HEK293 (cell line): ENCODE data around the gene DAGLB.

Experiments used
- CTCF ChIP-seq: fragments of 450-650 bp; formaldehyde crosslinking; IDR thresholded peaks from 2 replicates; pipeline ENCODE4 v1.5.1; 2016; ENCODE audit warnings: missing biosample characterization, missing genetic modification characterization
- ZFP3 ChIP-seq: fragments of 450-650 bp; formaldehyde crosslinking; IDR thresholded peaks from 2 replicates; pipeline ENCODE4 v1.5.1; 2016; ENCODE audit warnings: low read depth, missing biosample characterization, missing genetic modification characterization
- ZNF114 ChIP-seq: fragments of 450-650 bp; formaldehyde crosslinking; IDR thresholded peaks from 2 replicates; pipeline ENCODE4 v1.5.0; 2017; ENCODE audit warnings: missing biosample characterization, missing genetic modification characterization
- ZNF223 ChIP-seq: fragments of 450-650 bp; formaldehyde crosslinking; IDR thresholded peaks from 2 replicates; pipeline ENCODE4 v1.5.1; 2016; ENCODE audit warnings: missing biosample characterization, missing genetic modification characterization
- ZNF37A ChIP-seq: fragments of 450-650 bp; IDR thresholded peaks from 2 replicates; pipeline ENCODE4 v1.5.1; 2018; ENCODE audit warnings: missing biosample characterization, missing genetic modification characterization
- ZNF394 ChIP-seq: fragments of 450-650 bp; formaldehyde crosslinking; IDR thresholded peaks from 2 replicates; pipeline ENCODE4 v1.5.1; 2016; ENCODE audit warnings: missing biosample characterization, missing genetic modification characterization, mild to moderate bottlenecking, moderate library complexity, borderline replicate concordance
- ZNF48 ChIP-seq: fragments of 450-650 bp; formaldehyde crosslinking; IDR thresholded peaks from 2 replicates; pipeline ENCODE4 v1.5.1; 2016; ENCODE audit warnings: missing biosample characterization, missing genetic modification characterization
- ZNF623 ChIP-seq: fragments of 450-650 bp; formaldehyde crosslinking; IDR thresholded peaks from 2 replicates; pipeline ENCODE4 v1.5.1; 2016; ENCODE audit warnings: missing biosample characterization, missing genetic modification characterization
- ZNF629 ChIP-seq: fragments of 450-650 bp; formaldehyde crosslinking; IDR thresholded peaks from 2 replicates; pipeline ENCODE4 v1.5.1; 2017; ENCODE audit warnings: missing biosample characterization, missing genetic modification characterization
- ZNF701 ChIP-seq: fragments of 450-650 bp; formaldehyde crosslinking; IDR thresholded peaks from 2 replicates; pipeline ENCODE4 v1.5.1; 2016; ENCODE audit warnings: missing biosample characterization, missing genetic modification characterization
- TF ChIP-seq, protein P1 (sequence below): fragments of 450-650 bp; formaldehyde crosslinking; IDR thresholded peaks from 2 replicates; pipeline ENCODE4 v1.5.1; 2016; ENCODE audit warnings: missing biosample characterization, missing genetic modification characterization, low read depth

- no peak for TF ChIP-seq ZNF114 (tag by site-specific recombination)
- TF ChIP-seq CTCF, result no peak
- no peak for TF ChIP-seq ZNF629 (tag by site-specific recombination)
- TF ChIP-seq ZFP3 (tag by site-specific recombination), result no peak
- no peak for TF ChIP-seq ZNF394 (tag by site-specific recombination)
- no peak for TF ChIP-seq ZNF223 (tag by site-specific recombination)
- TF ChIP-seq, protein P1, sequence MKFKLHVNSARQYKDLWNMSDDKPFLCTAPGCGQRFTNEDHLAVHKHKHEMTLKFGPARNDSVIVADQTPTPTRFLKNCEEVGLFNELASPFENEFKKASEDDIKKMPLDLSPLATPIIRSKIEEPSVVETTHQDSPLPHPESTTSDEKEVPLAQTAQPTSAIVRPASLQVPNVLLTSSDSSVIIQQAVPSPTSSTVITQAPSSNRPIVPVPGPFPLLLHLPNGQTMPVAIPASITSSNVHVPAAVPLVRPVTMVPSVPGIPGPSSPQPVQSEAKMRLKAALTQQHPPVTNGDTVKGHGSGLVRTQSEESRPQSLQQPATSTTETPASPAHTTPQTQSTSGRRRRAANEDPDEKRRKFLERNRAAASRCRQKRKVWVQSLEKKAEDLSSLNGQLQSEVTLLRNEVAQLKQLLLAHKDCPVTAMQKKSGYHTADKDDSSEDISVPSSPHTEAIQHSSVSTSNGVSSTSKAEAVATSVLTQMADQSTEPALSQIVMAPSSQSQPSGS, result no peak
- TF ChIP-seq ZNF48 (tag by site-specific recombination), result no peak
- no peak for TF ChIP-seq ZNF37A (tag by site-specific recombination)
- TF ChIP-seq ZNF701, result no peak
- TF ChIP-seq ZNF623 (tag by site-specific recombination), result no peak
Measured at GRCh38 chr7:6379886-6380285, 67.9 kb downstream of the DAGLB start.
